Activated CD8-positive, alpha-beta T cell treated with anti-CD3 and anti-CD28 coated beads, Interleukin-2, amount 10 ng/mL, durations not matched to agents 7 days and 5 days (primary cell): ENCODE results near the gene COL26A1. TPM values are rescaled to one million over a fixed set of nuclear protein-coding genes. Genes with fewer than 3 reads are reported as not detected.

Experiments used
- ATAC-seq: fragments of 150-1000 bp; cut with Tn5 transposase; one replicate; pipeline ENCODE4 v1.10.0; 2021; ENCODE audit warnings: moderate library complexity
- CTCF ChIA-PET: fragments of 350-600 bp; sonication (Branson Sonifier 250); formaldehyde crosslinking; loops from one replicate; lab custom pipeline; 2021; ENCODE audit warnings: antibody characterized with exemption; lab: Charles Lee
- POLR2A ChIA-PET: fragments of 350-600 bp; sonication (Branson Sonifier 250); formaldehyde crosslinking; loops from one replicate; lab custom pipeline; 2021; ENCODE audit warnings: antibody characterized with exemption; lab: Charles Lee
- DNase-seq: peaks from one replicate; pipeline ENCODE4 v3.0.0-alpha.2; 2020
- H3K27ac Mint-ChIP-seq: one replicate; pipeline ENCODE4 v1.8.0; 2021; ENCODE audit warnings: mild to moderate bottlenecking, mixed read lengths
- H3K27me3 Mint-ChIP-seq: one replicate; pipeline ENCODE4 v1.8.0; 2021; ENCODE audit warnings: low read depth, mixed read lengths
- H3K36me3 Mint-ChIP-seq: one replicate; pipeline ENCODE4 v1.8.0; 2021; ENCODE audit warnings: low read depth, mixed read lengths
- H3K4me1 Mint-ChIP-seq: one replicate; pipeline ENCODE4 v1.8.0; 2021; ENCODE audit warnings: low read depth, mixed read lengths
- H3K4me3 Mint-ChIP-seq: one replicate; pipeline ENCODE4 v1.8.0; 2021; ENCODE audit warnings: mild to moderate bottlenecking, mixed read lengths
- H3K9me3 Mint-ChIP-seq: one replicate; pipeline ENCODE4 v1.8.0; 2022; ENCODE audit warnings: mixed read lengths; ENCODE audit not compliant: insufficient read depth
- total RNA-seq, 2 experiments: library from RNA; stranded (reverse); gene quantifications; one replicate each; pipeline ENCODE4 v1.2.3, GENCODE V29; 2021

COL26A1 gene
- total RNA-seq, 2 experiments from 2014 or later: not detected

DNA sequence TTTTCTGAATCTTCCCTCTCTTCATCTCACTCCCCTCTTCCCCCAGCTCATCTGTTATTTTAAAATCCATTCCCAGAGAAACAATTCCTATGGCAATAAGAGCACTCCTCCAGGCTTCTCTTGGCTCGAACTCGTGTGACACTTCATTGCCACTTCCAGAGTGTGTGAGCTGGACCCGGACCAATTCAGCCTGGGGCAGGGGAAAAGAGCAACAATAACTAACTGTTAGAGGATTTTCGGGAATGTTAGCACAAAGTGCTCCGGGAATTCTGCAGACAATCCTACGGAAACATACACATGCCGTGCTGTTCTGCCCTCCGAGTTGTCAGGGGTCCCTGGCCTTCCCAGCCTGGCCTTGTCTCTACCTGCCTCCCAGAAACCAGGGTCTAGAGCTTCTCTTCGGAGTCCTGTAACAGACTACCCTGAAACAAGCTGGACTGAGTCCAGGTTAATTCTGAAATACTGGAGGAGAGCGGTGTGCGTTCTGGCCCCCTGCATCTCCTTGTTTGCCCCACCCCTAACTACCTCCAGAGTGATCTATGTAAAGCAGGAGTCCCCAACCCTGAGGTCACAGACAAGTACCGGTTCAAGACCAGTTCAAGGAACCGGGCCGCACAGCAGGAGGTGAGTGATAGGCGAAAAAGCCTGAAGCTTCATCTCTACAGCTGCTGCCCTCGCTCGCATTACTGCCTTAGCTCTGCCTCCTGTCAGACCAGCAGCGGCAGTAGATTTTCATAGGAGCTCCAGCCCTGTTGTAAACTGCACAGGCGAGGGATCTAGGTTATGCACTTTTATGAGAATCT, 11.3 kb downstream of the COL26A1 start:
- Mint-ChIP-seq H3K27ac (no peak overlapping the region), H3K4me1 (peaks cover 9% of the 10 kb centered on the region), H3K9me3 (no peaks in the 10 kb centered on the region), H3K4me3 (no peak overlapping the region), H3K36me3 (no peaks in the 10 kb centered on the region), H3K27me3 (peaks cover 24% of the 10 kb centered on the region)
- no peak for DNase-seq
- CTCF ChIA-PET: interaction anchor here (1.9 to 2.3 kb wide), 2 partner anchors 9 to 38 kb away, joined by 6 to 9 read pairs; no protein-coding TSS in a partner anchor
- POLR2A ChIA-PET: no interaction called here
- no peak for ATAC-seq

GRCh38 chr7:101374990-101375389, 12.3 kb downstream of the COL26A1 start:
- Mint-ChIP-seq H3K9me3 (no peaks in the 10 kb centered on the region), H3K27ac (no peak overlapping the region), H3K27me3 (peaks cover 24% of the 10 kb centered on the region), H3K36me3 (no peaks in the 10 kb centered on the region), H3K4me1 (peaks cover 9% of the 10 kb centered on the region), H3K4me3 (no peak overlapping the region)
- POLR2A ChIA-PET: no interaction called here
- DNase-seq (no peak), ATAC-seq (no peak)
- CTCF ChIA-PET: no interaction called here

DNA sequence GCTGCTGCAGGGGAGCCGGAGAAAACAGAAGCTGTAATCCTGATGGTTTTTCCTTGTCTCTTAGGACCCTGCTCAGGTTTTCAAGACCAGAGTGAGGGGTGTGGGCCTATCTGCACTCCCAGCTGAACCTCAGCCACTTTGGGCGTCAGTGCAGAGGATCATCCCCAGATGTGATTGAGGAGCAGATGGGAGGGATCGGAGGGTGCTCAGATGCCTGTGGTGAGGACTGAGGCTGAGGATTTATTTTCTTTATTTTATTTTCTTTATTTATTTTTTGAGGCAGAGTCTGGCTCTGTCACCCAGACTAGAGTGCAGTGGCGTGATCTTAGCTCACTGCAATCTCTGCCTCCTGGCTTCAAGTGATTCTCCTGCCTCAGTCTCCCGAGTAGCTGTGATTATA, 13.9 kb downstream of the COL26A1 start:
- Mint-ChIP-seq H3K4me1 (no peaks in the 10 kb centered on the region), H3K4me3 (no peak overlapping the region), H3K27ac (no peak overlapping the region), H3K36me3 (no peaks in the 10 kb centered on the region), H3K27me3 (peaks cover 25% of the 10 kb centered on the region), H3K9me3 (no peaks in the 10 kb centered on the region)
- ATAC-seq (no peak), DNase-seq (no peak)
- CTCF ChIA-PET: interaction anchor here (0.9 to 1.7 kb wide), 2 partner anchors 10 to 13 kb away, joined by 4 read pairs; no protein-coding TSS in a partner anchor
- POLR2A ChIA-PET: no interaction called here

DNA sequence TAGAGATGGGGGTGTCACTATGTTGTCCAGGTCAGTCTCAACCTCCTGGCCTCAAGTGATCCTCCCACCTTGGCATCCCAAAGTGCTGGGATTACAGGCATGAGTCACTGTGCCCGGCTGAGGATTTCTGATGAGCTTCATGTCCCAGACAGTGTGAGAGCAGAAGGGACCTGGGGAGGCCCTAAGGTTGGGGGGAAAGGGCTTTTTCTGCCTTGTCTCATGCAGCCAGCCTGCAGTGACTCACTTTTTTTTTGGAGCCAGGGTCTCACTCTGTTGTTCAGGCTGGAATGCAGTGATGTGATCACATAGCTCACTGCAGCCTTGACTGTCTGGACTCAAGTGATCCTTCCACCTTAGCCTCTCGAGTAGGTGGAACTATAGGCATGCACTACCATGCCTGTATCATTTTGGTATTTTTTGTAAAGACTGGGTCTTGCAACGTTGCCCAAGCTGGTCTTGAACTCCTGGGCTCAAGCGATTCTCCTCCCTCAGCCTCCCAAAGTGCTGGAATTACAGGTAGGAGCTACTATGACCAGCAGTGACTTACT, 14.6 kb downstream of the COL26A1 start:
- H3K4me3 Mint-ChIP-seq: no peak overlapping the region
- no peak overlapping the region for H3K27ac Mint-ChIP-seq
- POLR2A ChIA-PET: no interaction called here
- ATAC-seq (no peak), DNase-seq (no peak)
- H3K36me3 Mint-ChIP-seq: no peaks in the 10 kb centered on the region
- no peaks in the 10 kb centered on the region for H3K4me1 Mint-ChIP-seq
- no peaks in the 10 kb centered on the region for H3K9me3 Mint-ChIP-seq
- H3K27me3 Mint-ChIP-seq: peaks cover 22% of the 10 kb centered on the region
- CTCF ChIA-PET: interaction anchor here (0.9 to 1.7 kb wide), 2 partner anchors 11 to 13 kb away, joined by 4 read pairs; no protein-coding TSS in a partner anchor

GRCh38 chr7:101378751-101379174, 16.1 kb downstream of the COL26A1 start:
- no peak for DNase-seq
- ChIA-PET CTCF (no interaction called here), POLR2A (no interaction called here)
- Mint-ChIP-seq H3K27me3 (peaks cover 11% of the 10 kb centered on the region), H3K36me3 (no peaks in the 10 kb centered on the region), H3K27ac (no peak overlapping the region), H3K9me3 (no peaks in the 10 kb centered on the region), H3K4me3 (no peak overlapping the region), H3K4me1 (no peaks in the 10 kb centered on the region)
- ATAC-seq: no peak

DNA sequence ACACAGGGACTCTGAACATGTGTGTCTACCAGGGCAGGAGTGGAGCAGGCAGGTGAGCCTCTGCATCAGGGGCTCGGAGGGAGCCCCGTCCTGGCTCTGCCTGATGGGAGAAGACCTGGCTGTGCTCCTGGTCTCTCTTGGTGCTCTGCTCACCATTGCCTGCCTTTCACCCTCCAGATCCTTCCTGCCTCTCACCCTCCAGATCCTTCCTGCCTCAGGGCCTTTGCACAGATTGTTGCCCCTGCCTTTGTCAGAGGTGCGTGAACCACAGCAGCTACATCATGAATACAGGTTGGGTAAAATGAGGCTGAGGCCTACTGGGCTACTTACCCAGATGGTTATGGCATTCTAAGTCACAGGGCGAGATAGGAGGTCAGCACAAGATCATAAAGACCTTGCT, 16.6 kb downstream of the COL26A1 start:
- H3K36me3 Mint-ChIP-seq: no peaks in the 10 kb centered on the region

DNA sequence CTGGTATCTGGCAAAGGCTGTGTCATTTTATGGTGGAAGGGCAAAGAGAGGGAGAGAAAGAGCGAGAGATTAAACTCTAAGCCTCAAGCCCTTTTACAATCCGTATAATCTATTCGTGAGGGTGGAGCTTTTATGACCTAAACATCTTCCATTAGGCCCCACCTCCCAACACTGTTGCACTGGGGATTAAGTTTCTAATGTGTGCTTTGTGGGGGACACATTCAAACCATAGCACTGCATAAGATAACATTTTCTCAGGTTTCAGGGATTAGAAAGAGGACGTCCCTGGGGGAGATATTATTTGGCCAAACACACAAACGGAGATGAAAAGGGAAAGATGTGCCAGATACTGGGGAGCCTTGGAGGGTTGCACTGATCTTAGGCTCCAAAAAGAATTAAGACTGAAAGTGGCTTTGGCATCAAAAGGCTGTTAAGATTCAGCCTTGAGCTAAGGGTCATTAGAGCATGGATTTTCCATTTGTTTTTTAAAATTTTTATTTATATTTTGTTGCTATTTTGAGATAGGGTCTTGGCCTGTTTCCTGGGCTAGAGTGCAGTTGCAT, 19.0 kb downstream of the COL26A1 start:
- ATAC-seq (no peak), DNase-seq (no peak)
- Mint-ChIP-seq H3K4me3 (no peak overlapping the region), H3K4me1 (peaks cover 3% of the 10 kb centered on the region), H3K27me3 (peaks cover 10% of the 10 kb centered on the region), H3K27ac (no peak overlapping the region), H3K36me3 (no peaks in the 10 kb centered on the region), H3K9me3 (no peaks in the 10 kb centered on the region)
- POLR2A ChIA-PET: no interaction called here
- CTCF ChIA-PET: no interaction called here

More for the DNA sequence above, 16.6 kb downstream of the COL26A1 start:
- DNase-seq (no peak), ATAC-seq (no peak)
- H3K27me3 Mint-ChIP-seq: peaks cover 10% of the 10 kb centered on the region
- ChIA-PET POLR2A (no interaction called here), CTCF (no interaction called here)
- no peak overlapping the region for H3K4me3 Mint-ChIP-seq
- H3K4me1 Mint-ChIP-seq: no peaks in the 10 kb centered on the region
- H3K9me3 Mint-ChIP-seq: no peaks in the 10 kb centered on the region
- H3K27ac Mint-ChIP-seq: no peak overlapping the region

DNA sequence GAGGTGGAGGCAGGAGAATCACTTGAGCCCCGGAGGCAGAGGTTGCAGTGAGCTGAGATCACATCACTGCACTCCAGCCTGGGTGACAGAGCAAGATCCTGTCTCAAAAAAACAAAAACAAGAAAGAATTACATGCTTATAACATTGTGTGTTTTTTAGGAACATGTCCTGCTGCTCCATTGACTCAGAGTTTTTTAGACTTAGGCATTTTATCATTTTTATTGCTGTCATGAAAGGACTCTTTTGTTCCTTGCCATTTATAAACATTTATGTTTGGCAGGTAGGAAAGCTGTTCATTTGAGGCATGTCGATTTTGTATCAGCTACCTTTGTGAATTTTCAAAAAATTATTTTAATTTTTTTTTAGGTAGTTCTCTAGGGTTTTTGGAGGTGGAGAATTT, 20.3 kb downstream of the COL26A1 start:
- Mint-ChIP-seq H3K4me3 (no peak overlapping the region), H3K4me1 (peaks cover 9% of the 10 kb centered on the region), H3K36me3 (no peaks in the 10 kb centered on the region), H3K27me3 (peaks cover 10% of the 10 kb centered on the region), H3K9me3 (no peaks in the 10 kb centered on the region), H3K27ac (no peak overlapping the region)
- ChIA-PET POLR2A (no interaction called here), CTCF (interaction anchor here (0.6 to 2.7 kb wide), 3 partner anchors 16 to 29 kb away, joined by 3 to 13 read pairs (median 3); no protein-coding TSS in a partner anchor)
- DNase-seq: no peak
- ATAC-seq: no peak

DNA sequence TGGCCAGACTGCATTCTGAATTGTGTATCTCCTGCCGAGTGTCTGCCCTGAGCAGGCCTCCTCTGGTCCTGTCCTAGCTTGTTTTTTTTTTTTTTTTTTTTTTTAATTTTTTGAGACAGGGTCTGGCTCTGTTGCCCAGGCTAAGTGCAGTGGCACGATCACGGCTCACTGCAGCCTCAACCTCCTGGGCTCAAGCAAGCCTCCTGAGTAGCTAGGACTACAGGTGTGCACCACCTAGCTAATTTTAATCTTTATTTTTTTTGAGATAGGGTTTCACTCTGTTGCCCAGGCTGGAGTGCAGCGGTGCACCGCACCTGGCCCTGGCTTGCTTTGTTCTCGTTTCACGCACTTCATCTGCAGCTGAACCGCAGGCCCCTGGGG, 23.5 kb downstream of the COL26A1 start:
- H3K27ac Mint-ChIP-seq: no peak overlapping the region
- no peaks in the 10 kb centered on the region for H3K9me3 Mint-ChIP-seq
- DNase-seq (no peak), ATAC-seq (no peak)
- ChIA-PET POLR2A (no interaction called here), CTCF (interaction anchor here (1.1 to 1.8 kb wide), 3 partner anchors 16 to 25 kb away, joined by 3 to 6 read pairs (median 4); no protein-coding TSS in a partner anchor)
- no peak overlapping the region for H3K4me3 Mint-ChIP-seq
- H3K4me1 Mint-ChIP-seq: peaks cover 26% of the 10 kb centered on the region
- H3K27me3 Mint-ChIP-seq: peaks cover 11% of the 10 kb centered on the region
- no peaks in the 10 kb centered on the region for H3K36me3 Mint-ChIP-seq

DNA sequence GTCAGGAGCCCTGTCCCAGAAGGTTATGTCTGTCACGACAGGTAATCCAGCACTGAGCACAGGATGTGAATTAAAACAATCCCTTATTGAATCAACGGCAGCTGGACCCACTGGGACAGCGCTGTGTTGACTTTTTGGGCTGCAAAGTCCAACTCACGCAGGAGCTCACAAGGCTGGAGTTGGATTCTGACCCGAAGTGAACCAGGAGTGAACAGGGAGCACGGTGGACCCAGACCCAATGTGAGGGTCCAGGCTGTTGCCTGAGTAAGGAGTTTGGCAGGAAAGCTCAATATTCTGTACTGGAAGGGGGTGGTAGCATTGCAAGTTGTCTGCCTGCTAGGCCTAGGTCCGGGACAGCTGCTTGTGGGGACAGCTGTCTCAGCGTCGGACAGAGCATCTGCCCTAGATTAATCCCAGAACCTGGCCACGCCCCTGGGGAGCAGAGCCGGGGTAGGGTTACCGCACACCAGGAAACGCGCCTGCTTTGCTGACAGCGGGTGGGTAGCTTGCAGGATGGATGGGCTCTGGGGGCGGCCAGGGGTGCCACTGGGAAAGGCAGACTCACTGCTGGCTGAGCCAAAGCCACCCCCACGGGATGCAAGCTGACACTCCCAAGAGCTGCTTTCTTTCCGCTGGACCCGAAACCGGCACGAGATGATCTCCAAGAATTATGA, 24.0 kb downstream of the COL26A1 start:
- Mint-ChIP-seq H3K27ac (no peak overlapping the region), H3K4me1 (peaks cover 28% of the 10 kb centered on the region), H3K36me3 (no peaks in the 10 kb centered on the region), H3K27me3 (peaks cover 6% of the 10 kb centered on the region), H3K4me3 (no peak overlapping the region), H3K9me3 (no peaks in the 10 kb centered on the region)
- POLR2A ChIA-PET: no interaction called here
- CTCF ChIA-PET: interaction anchor here (1.1 to 1.8 kb wide), 3 partner anchors 17 to 25 kb away, joined by 3 to 6 read pairs (median 4); no protein-coding TSS in a partner anchor
- DNase-seq (no peak), ATAC-seq (no peak)

DNA sequence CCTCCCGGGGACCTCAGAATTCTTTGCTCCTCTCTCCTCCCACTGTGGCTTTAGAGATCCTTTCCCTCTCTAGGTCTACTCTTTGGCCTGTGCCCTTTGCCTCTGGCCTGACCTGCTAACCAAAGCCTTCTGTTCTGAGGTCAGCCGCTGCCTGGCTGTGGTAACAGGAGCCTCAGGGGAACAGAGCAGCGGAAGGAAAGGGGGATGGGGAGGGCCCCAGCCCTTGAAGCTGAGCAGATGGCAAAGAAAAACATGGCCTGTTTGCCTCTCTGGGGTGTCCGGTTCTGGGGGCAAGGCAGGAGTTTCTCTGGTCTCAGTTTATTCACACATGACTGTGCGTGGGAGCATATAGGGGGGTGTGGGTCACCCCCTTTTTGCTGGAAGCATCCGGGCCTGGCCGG, 28.2 kb downstream of the COL26A1 start:
- ATAC-seq (peak; percentile 88), DNase-seq (peak; percentile 82)
- Mint-ChIP-seq H3K4me3 (peak overlapping the region; percentile 51), H3K27ac (peak overlapping the region; percentile 87), H3K4me1 (peaks cover 35% of the 10 kb centered on the region), H3K27me3 (peaks cover 6% of the 10 kb centered on the region), H3K9me3 (no peaks in the 10 kb centered on the region), H3K36me3 (no peaks in the 10 kb centered on the region)
- ChIA-PET POLR2A (no interaction called here), CTCF (interaction anchor here (1.7 to 5.4 kb wide), 3 partner anchors 20 to 754 kb away, joined by 3 to 31 read pairs (median 6); no protein-coding TSS in a partner anchor)
